B cell (primary cell): ENCODE measurements around the gene EGFL7.

ENCODE experiments used
- CTCF ChIP-seq: fragments of 200-600 bp; IDR thresholded peaks from one replicate; pipeline ENCODE4 v1.8.0; 2022; ENCODE audit warnings: antibody characterized with exemption, mild to moderate bottlenecking
- EZH2 ChIP-seq: IDR thresholded peaks from 2 replicates; pipeline ENCODE4 v1.6.1; 2012; ENCODE audit warnings: borderline replicate concordance, low read depth, mild to moderate bottlenecking, moderate library complexity, low read length; ENCODE audit not compliant: insufficient read depth, poor library complexity, severe bottlenecking

DNA sequence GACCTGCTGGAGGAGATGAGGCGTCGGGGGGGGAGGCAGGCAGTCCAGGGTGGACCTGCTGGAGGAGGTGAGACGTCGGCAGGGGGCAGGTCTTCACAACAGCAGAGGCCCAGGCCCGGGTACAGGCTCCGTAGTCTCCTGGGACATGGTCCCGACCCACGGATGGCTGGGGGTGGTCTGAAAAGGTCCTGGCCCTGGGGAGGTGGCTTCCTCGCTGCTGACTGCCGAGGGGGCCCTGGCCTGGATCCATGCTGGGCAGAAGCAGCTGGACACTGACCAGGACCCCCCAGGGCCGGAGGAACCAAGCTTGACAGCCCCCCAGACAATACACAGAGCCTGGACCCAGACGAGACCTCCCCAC, 8.5 kb downstream of the EGFL7 start:
- TF ChIP-seq CTCF (no peak), EZH2 (no peak)
